Measurements from ENCODE around the gene TENM4.
"Not testable (repeated sequence)": the region's sequence is repeated elsewhere in the genome, so short reads cannot be mapped to it uniquely, and the experiment has no call there.

DNA sequence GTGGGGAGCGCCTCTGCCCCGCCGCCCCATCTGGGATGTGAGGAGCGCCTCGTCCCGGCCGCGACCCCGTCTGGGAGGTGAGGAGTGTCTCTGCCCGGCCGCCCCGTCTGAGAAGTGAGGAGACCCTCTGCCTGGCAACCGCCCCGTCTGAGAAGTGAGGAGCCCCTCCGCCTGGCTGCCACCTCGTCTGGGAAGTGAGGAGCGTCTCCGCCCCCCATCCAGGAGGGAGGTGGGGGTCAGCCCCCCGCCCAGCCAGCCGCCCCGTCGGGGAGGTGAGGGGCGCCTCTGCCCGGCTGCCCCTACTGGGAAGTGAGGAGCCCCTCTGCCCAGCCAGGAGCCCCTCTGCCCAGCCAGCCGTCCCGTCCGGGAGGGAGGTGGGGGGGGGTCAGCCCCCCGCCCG is 249.1 kb downstream of the TENM4 start:
- TF ChIP-seq, protein P1, sequence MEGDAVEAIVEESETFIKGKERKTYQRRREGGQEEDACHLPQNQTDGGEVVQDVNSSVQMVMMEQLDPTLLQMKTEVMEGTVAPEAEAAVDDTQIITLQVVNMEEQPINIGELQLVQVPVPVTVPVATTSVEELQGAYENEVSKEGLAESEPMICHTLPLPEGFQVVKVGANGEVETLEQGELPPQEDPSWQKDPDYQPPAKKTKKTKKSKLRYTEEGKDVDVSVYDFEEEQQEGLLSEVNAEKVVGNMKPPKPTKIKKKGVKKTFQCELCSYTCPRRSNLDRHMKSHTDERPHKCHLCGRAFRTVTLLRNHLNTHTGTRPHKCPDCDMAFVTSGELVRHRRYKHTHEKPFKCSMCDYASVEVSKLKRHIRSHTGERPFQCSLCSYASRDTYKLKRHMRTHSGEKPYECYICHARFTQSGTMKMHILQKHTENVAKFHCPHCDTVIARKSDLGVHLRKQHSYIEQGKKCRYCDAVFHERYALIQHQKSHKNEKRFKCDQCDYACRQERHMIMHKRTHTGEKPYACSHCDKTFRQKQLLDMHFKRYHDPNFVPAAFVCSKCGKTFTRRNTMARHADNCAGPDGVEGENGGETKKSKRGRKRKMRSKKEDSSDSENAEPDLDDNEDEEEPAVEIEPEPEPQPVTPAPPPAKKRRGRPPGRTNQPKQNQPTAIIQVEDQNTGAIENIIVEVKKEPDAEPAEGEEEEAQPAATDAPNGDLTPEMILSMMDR (IDR thresholded peaks at IDR 0.05) = not testable (repeated sequence)
- TF ChIP-seq POLR2A (IDR thresholded peaks at IDR 0.05) = not testable (repeated sequence)

Measured in uterus (tissue), 2 donors.